ENCODE data around the gene SEMA3E.

The SEMA3E gene

DNA sequence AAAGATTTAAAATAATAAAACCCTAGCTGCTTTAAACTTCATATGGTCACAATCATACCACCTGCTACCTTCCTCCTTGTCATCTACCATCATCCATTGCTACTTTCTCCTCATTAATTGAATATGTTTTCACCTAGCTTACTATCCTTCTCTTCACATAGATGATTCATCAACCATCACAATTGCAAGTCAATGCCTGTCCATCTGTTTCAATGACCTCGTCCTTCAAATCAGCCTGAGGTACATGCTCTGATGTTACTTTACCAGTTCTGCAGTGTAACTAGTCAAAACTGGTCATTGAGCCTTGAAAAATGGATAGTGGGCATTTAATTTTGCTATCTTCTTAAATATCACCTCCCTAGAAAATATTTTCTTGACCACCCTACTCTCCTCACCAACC lies 164.7 kb downstream of the SEMA3E start:
- no peak overlapping the region for H3K9ac ChIP-seq (ENCODE audit: low read length)
- no peak overlapping the region for H3K14ac ChIP-seq (ENCODE audit: low read length in 2 of 2)
- H3K4ac ChIP-seq (ENCODE audit: low read depth in 1 of 2, low read length in 2 of 2) = no peak overlapping the region
- H3K36me3 ChIP-seq (ENCODE audit: control insufficient read depth in 1 of 2, insufficient read depth in 2 of 2, low read depth in 1 of 2, low read length in 2 of 2) = no peaks in the 10 kb centered on the region
- no peak overlapping the region for H2AFZ ChIP-seq (ENCODE audit: low read depth, low read length)
- H3K18ac ChIP-seq (ENCODE audit: low read depth in 1 of 2, low read length in 2 of 2) = no peak overlapping the region
- no peak overlapping the region for H3K4me3 ChIP-seq (ENCODE audit: insufficient read depth in 1 of 2, low read depth in 1 of 2, low read length in 2 of 2)
- H3K23ac ChIP-seq (ENCODE audit: low read length in 2 of 2) = no peak overlapping the region
- H2BK5ac ChIP-seq (ENCODE audit: low read depth, low read length, poor library complexity, severe bottlenecking) = no peak overlapping the region
- no peaks in the 10 kb centered on the region for H3K27me3 ChIP-seq (ENCODE audit: control insufficient read depth in 1 of 2, insufficient read depth in 1 of 2, low read length in 2 of 2)
- no peak overlapping the region for H4K91ac ChIP-seq (ENCODE audit: low read length)
- no peak overlapping the region for H2BK12ac ChIP-seq (ENCODE audit: low read length in 2 of 2)
- no peaks in the 10 kb centered on the region for H3K9me3 ChIP-seq (ENCODE audit: control insufficient read depth, low read length)
- no peak overlapping the region for H3K27ac ChIP-seq (ENCODE audit: low read length, poor library complexity, severe bottlenecking)
- no peak overlapping the region for H4K8ac ChIP-seq (ENCODE audit: low read length)
- WGBS = 100% methylated on average over 1 of the region's 1 CpG
- DNase-seq = no peak
- no peak overlapping the region for H3K4me2 ChIP-seq (ENCODE audit: low read length, poor library complexity, severe bottlenecking)
- H2AK5ac ChIP-seq (ENCODE audit: low read length, severe bottlenecking) = no peak overlapping the region
- H2BK15ac ChIP-seq (ENCODE audit: low read depth, poor library complexity, severe bottlenecking) = no peak overlapping the region
- no peak overlapping the region for H2BK120ac ChIP-seq (ENCODE audit: low read depth, low read length)
- H3K79me1 ChIP-seq (replicated peaks; ENCODE audit: low read length, poor library complexity, severe bottlenecking) = no peaks in the 10 kb centered on the region
- H3K4me1 ChIP-seq (ENCODE audit: control insufficient read depth, insufficient read depth, low read depth, low read length) = no peaks in the 10 kb centered on the region

DNA sequence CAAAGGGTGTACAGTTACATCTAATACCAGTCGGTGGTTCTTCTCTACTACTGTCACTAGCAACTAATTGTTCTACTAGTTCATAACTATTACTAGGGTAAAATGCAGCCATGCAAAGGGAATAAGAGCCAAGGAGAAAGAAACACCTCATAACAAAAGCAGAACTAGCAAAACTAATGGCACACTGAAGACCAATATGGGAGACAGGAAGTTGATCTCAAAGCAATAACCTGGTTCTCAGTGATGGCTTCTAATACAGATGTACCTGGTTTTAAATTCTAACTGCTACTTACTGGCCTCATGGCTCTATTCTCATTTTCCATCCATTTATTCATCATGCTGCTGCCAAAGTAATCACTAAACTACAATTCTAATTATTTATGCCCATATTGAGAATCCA lies 170.3 kb downstream of the SEMA3E start:
- H3K23ac ChIP-seq (ENCODE audit: low read length in 2 of 2) = no peak overlapping the region
- H3K4me2 ChIP-seq (ENCODE audit: low read length, poor library complexity, severe bottlenecking) = no peak overlapping the region
- H3K4me3 ChIP-seq (ENCODE audit: insufficient read depth in 1 of 2, low read depth in 1 of 2, low read length in 2 of 2) = no peak overlapping the region
- H2AFZ ChIP-seq (ENCODE audit: low read depth, low read length) = no peak overlapping the region
- H3K4ac ChIP-seq (ENCODE audit: low read depth in 1 of 2, low read length in 2 of 2) = no peak overlapping the region
- H2BK15ac ChIP-seq (ENCODE audit: low read depth, poor library complexity, severe bottlenecking) = no peak overlapping the region
- H4K8ac ChIP-seq (ENCODE audit: low read length) = no peak overlapping the region
- H3K27ac ChIP-seq (ENCODE audit: low read length, poor library complexity, severe bottlenecking) = no peak overlapping the region
- no peak overlapping the region for H3K14ac ChIP-seq (ENCODE audit: low read length in 2 of 2)
- no peaks in the 10 kb centered on the region for H3K4me1 ChIP-seq (ENCODE audit: control insufficient read depth, insufficient read depth, low read depth, low read length)
- no peaks in the 10 kb centered on the region for H3K36me3 ChIP-seq (ENCODE audit: control insufficient read depth in 1 of 2, insufficient read depth in 2 of 2, low read depth in 1 of 2, low read length in 2 of 2)
- H3K79me1 ChIP-seq (replicated peaks; ENCODE audit: low read length, poor library complexity, severe bottlenecking) = no peaks in the 10 kb centered on the region
- no peak overlapping the region for H2AK5ac ChIP-seq (ENCODE audit: low read length, severe bottlenecking)
- DNase-seq = no peak
- no peak overlapping the region for H4K91ac ChIP-seq (ENCODE audit: low read length)
- no peaks in the 10 kb centered on the region for H3K27me3 ChIP-seq (ENCODE audit: control insufficient read depth in 1 of 2, insufficient read depth in 1 of 2, low read length in 2 of 2)
- no peak overlapping the region for H2BK120ac ChIP-seq (ENCODE audit: low read depth, low read length)
- H3K18ac ChIP-seq (ENCODE audit: low read depth in 1 of 2, low read length in 2 of 2) = no peak overlapping the region
- H3K9ac ChIP-seq (ENCODE audit: low read length) = no peak overlapping the region
- no peak overlapping the region for H2BK12ac ChIP-seq (ENCODE audit: low read length in 2 of 2)
- H2BK5ac ChIP-seq (ENCODE audit: low read depth, low read length, poor library complexity, severe bottlenecking) = no peak overlapping the region
- no peaks in the 10 kb centered on the region for H3K9me3 ChIP-seq (ENCODE audit: control insufficient read depth, low read length)
- WGBS = 100% methylated on average over 1 of the region's 1 CpG

DNA sequence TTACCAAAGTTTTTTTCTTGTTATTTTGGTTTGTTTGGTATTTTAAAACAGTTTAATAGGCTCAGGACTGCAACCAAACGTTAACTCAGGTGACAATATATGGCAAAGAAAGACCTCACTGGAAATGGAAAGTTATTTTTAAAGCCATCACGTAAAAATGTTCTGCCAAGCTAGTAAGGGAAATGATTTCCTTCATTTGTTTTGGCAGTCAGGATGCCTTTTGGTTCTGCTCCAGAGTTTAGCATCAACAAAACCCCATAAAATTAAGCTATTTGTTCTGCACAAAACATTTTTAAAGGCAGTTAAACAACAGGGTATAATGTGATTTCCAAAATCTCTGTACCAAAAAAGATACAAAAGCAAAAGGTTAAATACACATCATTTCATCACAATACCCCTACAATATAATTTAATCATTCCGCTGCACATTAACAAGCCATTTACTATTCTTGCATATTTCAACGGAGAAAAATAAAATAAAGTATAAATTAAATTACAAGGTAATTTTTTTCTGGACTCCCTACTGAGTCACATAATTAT lies 172.4 kb downstream of the SEMA3E start:
- Histone ChIP-seq H2BK12ac (ENCODE audit: low read length in 2 of 2) (no peak overlapping the region), H2AK5ac (ENCODE audit: low read length, severe bottlenecking) (no peak overlapping the region), H2BK15ac (ENCODE audit: low read depth, poor library complexity, severe bottlenecking) (no peak overlapping the region), H3K4me1 (ENCODE audit: control insufficient read depth, insufficient read depth, low read depth, low read length) (no peaks in the 10 kb centered on the region), H4K8ac (ENCODE audit: low read length) (no peak overlapping the region), H3K27ac (ENCODE audit: low read length, poor library complexity, severe bottlenecking) (no peak overlapping the region), H3K79me1 (replicated peaks; ENCODE audit: low read length, poor library complexity, severe bottlenecking) (no peaks in the 10 kb centered on the region), H3K4ac (ENCODE audit: low read depth in 1 of 2, low read length in 2 of 2) (no peak overlapping the region), H3K23ac (ENCODE audit: low read length in 2 of 2) (no peak overlapping the region), H2BK5ac (ENCODE audit: low read depth, low read length, poor library complexity, severe bottlenecking) (no peak overlapping the region), H3K27me3 (ENCODE audit: control insufficient read depth in 1 of 2, insufficient read depth in 1 of 2, low read length in 2 of 2) (no peaks in the 10 kb centered on the region), H3K4me3 (ENCODE audit: insufficient read depth in 1 of 2, low read depth in 1 of 2, low read length in 2 of 2) (no peak overlapping the region), H3K4me2 (ENCODE audit: low read length, poor library complexity, severe bottlenecking) (no peak overlapping the region), H3K18ac (ENCODE audit: low read depth in 1 of 2, low read length in 2 of 2) (no peak overlapping the region), H3K9me3 (ENCODE audit: control insufficient read depth, low read length) (no peaks in the 10 kb centered on the region), H3K14ac (ENCODE audit: low read length in 2 of 2) (no peak overlapping the region), H3K36me3 (ENCODE audit: control insufficient read depth in 1 of 2, insufficient read depth in 2 of 2, low read depth in 1 of 2, low read length in 2 of 2) (no peaks in the 10 kb centered on the region), H3K9ac (ENCODE audit: low read length) (no peak overlapping the region), H2AFZ (ENCODE audit: low read depth, low read length) (no peak overlapping the region), H2BK120ac (ENCODE audit: low read depth, low read length) (no peak overlapping the region), H4K91ac (ENCODE audit: low read length) (no peak overlapping the region)
- 86% methylated on average over 3 of the region's 4 CpGs for WGBS
- no peak for DNase-seq

DNA sequence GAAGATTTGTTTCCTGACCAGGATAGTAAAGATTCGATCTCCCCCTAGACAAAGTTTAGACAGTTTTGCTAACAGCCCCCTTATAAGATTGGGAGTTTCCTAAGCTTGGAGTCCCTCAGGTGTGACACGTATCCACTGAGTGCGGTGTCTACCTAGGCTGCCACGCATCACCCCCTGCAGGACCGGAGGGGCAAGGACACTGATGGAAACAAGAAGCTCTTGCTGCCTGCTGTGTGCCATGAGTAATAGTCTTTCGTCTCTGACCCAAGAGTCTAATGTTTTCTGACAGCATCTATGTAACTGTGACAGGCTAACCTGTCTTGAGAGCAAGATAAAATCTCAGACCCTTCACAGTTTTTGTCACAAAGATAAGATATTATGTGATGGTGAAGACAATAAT lies 173.5 kb downstream of the SEMA3E start:
- no peak overlapping the region for H2BK5ac ChIP-seq (ENCODE audit: low read depth, low read length, poor library complexity, severe bottlenecking)
- H3K4ac ChIP-seq (ENCODE audit: low read depth in 1 of 2, low read length in 2 of 2) = no peak overlapping the region
- no peak overlapping the region for H2AFZ ChIP-seq (ENCODE audit: low read depth, low read length)
- 46% methylated on average over 6 of the region's 6 CpGs for WGBS
- H3K9me3 ChIP-seq (ENCODE audit: control insufficient read depth, low read length) = no peaks in the 10 kb centered on the region
- H4K91ac ChIP-seq (ENCODE audit: low read length) = no peak overlapping the region
- H3K4me1 ChIP-seq (ENCODE audit: control insufficient read depth, insufficient read depth, low read depth, low read length) = no peaks in the 10 kb centered on the region
- H3K9ac ChIP-seq (ENCODE audit: low read length) = no peak overlapping the region
- H3K27ac ChIP-seq (ENCODE audit: low read length, poor library complexity, severe bottlenecking) = no peak overlapping the region
- H3K27me3 ChIP-seq (ENCODE audit: control insufficient read depth in 1 of 2, insufficient read depth in 1 of 2, low read length in 2 of 2) = no peaks in the 10 kb centered on the region
- H3K36me3 ChIP-seq (ENCODE audit: control insufficient read depth in 1 of 2, insufficient read depth in 2 of 2, low read depth in 1 of 2, low read length in 2 of 2) = no peaks in the 10 kb centered on the region
- no peaks in the 10 kb centered on the region for H3K79me1 ChIP-seq (replicated peaks; ENCODE audit: low read length, poor library complexity, severe bottlenecking)
- H2BK120ac ChIP-seq (ENCODE audit: low read depth, low read length) = no peak overlapping the region
- H4K8ac ChIP-seq (ENCODE audit: low read length) = no peak overlapping the region
- H3K23ac ChIP-seq (ENCODE audit: low read length in 2 of 2) = no peak overlapping the region
- no peak overlapping the region for H3K4me2 ChIP-seq (ENCODE audit: low read length, poor library complexity, severe bottlenecking)
- no peak overlapping the region for H3K4me3 ChIP-seq (ENCODE audit: insufficient read depth in 1 of 2, low read depth in 1 of 2, low read length in 2 of 2)
- no peak overlapping the region for H2AK5ac ChIP-seq (ENCODE audit: low read length, severe bottlenecking)
- no peak for DNase-seq
- H2BK12ac ChIP-seq (ENCODE audit: low read length in 2 of 2) = no peak overlapping the region
- no peak overlapping the region for H2BK15ac ChIP-seq (ENCODE audit: low read depth, poor library complexity, severe bottlenecking)
- H3K18ac ChIP-seq (ENCODE audit: low read depth in 1 of 2, low read length in 2 of 2) = no peak overlapping the region
- H3K14ac ChIP-seq (ENCODE audit: low read length in 2 of 2) = no peak overlapping the region

All from mesenchymal stem cell (in vitro differentiated cells and primary cell).